Renal cortical epithelial cell (primary cell): ENCODE measurements around the gene SFTPA2. TPM values are rescaled to one million over a fixed set of nuclear protein-coding genes. Genes with fewer than 3 reads are reported as not detected.
"Not testable (repeated sequence)": the region's sequence is repeated elsewhere in the genome, so short reads cannot be mapped to it uniquely, and the experiment has no call there.

Source experiments
- DNase-seq: peaks from one replicate; pipeline ENCODE4 v3.0.0-alpha.2; 2011; ENCODE audit warnings: low read depth
- total RNA-seq: library from RNA; depleted of rRNA; stranded (reverse); fragments of >200 nt; gene quantifications from 2 replicates; pipeline ENCODE4 v1.2.3, GENCODE V29; 2014

Gene SFTPA2
- not detected in 2 replicates for total RNA-seq

DNA sequence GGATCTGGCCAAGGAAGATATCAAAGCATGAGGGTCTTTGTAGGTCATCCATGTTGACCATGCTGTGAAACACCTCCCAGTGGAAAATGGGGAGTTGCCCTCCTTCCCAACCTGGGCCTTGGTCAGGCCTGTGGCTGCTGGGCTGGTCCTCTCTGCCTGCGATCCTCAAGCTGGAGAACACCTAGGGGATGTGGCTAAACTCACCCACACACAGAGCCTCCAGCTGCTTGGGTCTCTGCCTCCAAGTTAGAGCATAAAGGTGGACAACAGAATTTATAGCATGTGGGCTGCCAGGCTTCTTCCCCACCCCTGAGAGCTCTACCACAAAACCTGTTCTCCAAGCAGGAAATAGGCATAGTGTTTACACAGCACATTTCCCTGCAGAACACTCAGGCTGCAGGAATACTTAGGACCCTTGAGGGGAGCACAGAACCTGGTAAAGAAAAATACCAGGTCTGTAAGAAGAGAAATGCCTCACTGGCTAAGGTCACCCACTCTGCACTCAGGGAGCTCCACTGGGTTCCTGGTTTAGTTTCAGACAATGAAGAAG lies at the start of gene SFTPA2:
TSS of gene SFTPA2 (minus strand) at position 248 of the 550 bp plus-strand sequence. CDS start 924 bp downstream, outside the sequence.
- DNase-seq: no peak

DNA sequence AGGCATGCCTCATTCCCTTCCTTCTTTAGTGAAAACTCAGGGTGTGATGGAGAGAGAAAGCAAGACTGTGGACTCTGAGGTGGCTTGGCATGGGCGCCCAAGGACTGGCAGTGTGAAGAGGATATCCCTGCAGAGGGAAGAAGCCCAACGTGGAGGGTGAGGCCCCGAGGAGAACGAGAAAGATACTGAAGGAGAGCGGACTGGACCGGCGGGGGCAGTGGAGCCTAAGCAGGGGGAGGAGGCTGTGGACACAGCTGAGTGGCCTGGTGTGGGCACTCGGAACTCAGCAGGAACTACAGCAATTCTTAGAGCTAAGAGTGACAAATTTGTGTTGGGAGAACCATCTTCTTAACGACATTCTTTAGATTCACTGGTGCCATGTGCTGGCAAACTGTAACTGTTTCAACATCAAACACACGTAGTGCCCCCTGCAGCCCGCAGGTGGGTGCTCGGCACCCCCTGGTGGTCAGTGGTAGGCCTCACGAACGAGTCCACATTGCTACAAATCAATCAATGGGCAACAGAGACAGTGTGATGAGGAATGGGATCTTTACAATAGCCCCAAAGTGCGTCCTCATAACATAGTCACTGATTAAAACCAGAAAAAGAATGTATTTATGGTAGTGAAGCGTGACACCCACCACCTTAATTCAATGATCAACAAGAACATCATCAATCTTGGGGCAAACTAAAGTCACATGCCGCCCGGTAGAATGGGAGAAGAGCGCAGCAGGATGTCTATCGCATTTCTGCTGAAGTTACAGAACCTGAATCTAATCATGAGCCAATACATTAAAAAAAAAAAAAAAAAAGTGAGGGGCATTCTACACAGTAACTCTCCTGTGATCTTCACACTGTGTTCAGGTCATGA lies 48.5 kb upstream of the SFTPA2 start:
- DNase-seq: no peak

DNA sequence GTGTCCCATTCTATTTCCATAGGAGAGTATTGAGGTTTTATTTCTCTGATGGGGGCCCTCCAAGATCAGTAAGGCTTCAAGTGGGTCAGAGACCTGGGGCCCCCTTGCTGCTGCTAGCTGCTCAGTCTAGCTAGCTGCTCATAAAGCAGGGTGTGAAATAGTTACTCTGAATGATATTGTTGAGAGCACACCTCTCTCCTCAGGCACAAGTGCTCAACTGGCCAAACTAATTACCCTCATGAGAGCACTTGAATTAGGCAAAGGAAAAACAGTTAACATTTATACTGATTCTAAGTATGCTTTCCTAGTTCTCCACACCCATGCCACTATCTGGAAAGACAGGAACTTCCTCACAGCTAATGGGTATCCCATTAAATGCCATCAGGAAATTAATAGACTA lies 45.1 kb upstream of the SFTPA2 start:
- no peak for DNase-seq

DNA sequence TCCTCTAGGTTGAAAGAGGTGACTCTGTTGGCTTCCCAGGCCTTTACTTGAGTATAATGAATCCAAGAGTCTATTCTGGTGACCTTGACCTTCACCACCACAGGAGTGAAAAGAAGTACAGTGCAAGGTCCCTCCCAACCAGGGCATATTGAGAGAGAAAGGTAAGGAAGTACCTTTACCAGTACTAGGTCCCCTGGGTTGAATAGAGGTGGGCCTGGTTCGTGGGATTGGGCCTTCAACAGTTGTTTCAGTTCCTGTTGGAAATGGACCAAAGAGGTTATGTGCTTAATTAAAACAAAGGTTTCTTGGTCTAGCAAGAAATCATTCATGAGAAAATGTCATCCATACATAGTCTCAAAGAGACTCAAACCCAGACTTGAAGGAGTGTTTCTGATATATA lies 44.1 kb upstream of the SFTPA2 start:
- DNase-seq: no peak

DNA sequence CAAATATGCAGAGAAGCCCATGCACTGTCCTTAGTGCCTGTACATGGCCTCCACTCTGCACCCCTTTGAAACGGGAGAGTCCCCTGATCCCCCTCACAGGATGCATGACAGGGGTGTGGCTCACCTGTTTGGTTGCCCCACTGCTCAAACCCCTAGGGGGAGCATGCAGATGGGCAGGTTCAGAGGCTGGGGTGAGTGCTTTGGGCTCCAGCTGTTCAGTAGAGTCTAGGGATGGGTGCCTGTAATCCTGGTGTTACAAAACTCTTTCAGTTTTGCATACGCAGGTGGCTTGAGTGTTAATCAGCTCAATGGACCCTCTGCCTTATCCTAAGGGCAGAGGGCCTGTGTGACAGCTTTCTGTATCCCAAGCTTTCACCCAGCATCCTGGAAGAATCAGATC lies 42.7 kb upstream of the SFTPA2 start:
- DNase-seq: no peak

DNA sequence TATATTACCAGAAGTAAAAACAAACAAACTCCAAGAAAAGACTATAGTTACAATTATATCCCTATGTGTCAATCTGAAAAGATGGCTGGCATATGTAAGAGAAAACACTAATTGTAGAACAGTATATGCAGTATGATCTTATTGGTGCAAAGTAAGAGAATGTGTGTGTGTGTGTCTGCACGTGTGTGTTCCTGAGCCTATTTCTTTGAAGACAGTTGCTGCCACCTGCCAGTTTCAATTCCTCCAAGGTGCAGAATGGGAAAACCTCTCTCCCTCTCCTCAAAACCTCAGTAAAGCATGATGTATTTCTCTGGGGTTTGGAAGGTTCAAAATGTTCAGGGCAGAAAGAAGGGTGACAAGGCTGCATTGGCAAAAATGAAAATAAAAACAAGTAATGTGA lies 41.7 kb upstream of the SFTPA2 start:
- no peak for DNase-seq

DNA sequence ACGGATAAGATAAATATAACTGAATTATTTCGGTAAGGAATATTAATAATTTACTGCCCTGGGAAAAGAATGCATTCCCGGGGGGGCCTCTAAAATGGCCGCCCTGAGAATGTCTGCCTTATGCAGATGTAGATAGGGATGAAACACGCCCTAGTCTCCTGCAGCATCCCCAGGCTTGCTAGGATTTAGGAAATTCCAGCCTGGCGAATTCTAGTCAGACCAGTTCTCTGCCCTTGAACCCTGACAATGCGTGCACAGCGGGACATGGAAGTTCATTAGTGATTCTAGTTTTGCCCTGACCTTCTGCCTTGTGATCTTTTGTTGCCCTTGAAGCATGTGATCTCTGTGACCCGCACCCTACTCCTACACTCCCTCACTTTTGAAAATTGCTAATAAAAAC lies 39.4 kb upstream of the SFTPA2 start:
- not testable (repeated sequence) for DNase-seq

DNA sequence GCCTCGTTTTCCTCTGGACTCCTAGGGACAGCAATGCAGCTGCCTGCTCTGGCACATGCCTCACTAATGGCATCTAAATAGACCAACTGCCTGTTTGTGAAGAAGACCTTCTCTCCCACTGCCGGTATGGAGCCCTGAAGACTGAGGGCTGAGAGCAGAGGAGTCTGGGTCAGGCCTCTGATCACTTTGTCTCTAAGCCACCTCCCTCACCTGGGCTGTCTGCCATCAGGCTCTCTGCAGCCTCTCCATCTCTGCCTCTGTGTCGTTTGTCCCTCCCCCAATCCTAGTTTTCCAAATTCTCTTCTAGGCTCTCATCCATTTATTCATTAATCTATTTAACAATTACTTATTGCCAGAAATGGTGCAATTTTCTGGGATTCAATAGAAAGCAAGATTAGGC lies 35.3 kb upstream of the SFTPA2 start:
- DNase-seq: no peak

DNA sequence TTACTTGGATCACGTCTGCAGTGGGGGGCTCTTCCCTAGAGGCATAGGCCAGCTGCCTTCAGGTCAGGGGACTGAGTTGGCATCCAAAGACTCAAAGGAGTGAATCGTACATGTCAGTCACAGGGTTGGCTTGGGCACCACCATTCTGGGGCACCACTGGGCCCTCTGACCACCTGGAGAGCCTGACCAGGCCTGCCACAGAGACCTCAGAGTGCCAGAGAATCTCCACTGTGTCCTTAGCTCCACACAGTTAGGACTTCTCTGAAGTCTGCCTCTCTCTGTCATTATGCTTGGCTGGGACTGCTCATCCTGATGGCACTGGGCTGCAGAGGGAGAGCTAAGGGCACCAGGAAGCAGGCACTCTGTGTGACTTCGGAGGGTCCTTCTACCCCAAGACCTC lies 34.4 kb upstream of the SFTPA2 start:
- not testable (repeated sequence) for DNase-seq

DNA sequence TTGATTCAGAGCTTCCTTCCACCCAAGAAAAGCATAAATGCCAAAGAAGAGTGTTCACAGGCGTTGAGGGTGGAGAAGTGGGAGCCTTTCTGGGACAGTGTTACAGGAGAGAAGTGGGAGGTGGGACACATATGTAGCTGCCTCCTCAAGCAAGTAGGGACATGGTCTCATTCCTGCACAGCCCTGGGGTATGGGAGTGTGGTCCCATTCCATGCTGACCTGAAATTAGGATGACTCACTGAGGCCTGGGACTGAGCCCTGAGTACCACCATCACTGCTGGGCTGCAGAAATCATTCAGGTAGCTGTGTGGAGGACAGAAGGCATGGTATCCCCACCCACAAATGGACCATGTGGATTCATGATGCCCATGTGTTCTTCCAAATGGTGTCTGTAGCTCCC lies 33.2 kb upstream of the SFTPA2 start:
- DNase-seq: no peak

DNA sequence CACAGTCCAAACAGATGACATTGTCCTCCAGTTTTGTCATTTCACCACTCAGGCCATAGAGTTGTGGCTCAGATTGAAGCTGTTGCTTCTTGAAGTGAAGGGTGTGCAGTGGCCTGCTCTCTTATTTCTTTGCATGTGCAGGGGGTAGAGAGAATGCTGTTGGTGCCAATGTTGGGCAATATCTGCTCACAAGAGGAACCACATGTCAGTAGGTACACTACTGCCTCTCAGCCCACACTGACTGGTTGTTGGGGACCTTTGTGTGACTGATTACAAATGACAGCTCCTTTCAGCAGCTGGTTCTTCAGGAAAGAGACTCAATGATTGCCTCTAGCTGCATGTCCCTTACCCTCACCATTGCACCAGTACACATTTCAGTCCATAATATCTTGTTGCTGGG lies 28.6 kb upstream of the SFTPA2 start:
- no peak for DNase-seq

DNA sequence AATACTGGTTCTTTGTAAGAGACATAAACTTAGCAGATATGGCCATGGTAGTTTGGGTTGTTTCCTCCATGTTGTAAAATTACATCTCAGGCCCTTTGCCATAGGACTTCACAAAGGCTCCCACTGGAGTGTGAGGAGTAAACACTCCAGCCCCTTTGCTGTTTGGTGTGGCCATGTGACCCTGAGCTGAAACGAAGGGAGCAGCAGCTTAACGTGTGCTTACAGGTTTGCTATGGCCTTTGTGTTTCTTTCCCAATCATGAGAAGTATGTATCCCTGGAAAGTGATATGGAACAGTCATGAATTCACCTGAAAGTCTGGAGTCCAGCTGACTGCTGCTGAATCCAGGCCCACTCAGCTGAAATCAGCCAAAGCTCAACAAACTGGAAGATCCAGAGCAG lies 26.7 kb upstream of the SFTPA2 start:
- DNase-seq: no peak

DNA sequence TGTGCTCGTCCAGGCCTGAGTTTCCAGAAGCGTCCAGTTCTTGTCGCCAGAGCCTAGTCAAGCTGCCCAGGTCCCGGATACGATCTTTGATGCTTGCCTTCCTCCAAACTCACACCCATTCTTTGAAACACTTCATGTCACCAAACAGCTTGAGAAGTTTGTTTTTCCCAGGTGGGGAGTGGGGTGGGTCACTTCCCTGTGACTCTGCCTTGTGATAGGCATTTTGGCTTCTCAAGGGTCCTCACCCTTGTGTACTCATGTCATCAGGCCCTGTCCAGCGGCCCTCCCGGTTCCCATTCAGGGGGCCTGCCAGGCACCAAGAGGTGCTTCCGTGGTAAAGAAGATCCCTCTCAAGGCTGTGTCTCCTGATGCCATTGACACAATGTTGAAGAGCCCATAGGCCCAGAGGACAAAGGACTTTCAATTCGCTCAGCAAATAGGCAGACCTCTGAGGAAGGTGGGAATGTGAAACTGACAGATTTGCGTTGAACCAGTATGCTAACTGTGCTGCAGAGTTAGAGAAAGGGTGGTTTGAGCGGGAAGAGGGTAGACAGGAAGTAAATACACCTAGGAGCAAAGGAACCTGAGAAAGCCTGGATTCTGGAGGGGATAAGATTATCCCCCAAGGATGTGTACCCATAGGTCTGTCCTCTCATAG lies 25.8 kb upstream of the SFTPA2 start:
- DNase-seq: no peak

DNA sequence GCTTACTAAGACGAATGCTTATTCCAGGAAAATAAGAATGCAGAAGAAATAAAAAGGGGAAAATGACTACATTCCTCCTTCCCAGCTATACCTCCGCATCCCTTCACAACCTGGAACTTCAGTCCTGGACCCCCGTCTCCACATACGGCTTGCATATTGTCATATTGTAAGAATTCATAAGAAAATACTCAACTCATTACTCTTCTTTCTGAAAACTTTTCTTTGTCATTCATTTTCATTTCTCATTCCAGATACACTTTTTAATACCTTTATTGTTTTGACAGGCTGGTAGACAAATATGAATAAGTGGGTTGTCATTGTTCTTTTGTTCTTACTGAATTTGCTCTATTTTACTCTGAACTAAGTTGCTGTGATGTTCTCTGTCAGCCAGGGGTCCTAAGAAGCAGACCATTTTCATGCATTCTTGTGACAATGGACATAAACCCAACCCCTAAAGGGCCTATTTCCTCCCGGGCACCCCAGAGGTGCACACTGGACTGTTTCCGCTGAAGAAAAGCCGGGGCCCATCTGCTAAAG lies 23.3 kb upstream of the SFTPA2 start:
- DNase-seq: no peak

DNA sequence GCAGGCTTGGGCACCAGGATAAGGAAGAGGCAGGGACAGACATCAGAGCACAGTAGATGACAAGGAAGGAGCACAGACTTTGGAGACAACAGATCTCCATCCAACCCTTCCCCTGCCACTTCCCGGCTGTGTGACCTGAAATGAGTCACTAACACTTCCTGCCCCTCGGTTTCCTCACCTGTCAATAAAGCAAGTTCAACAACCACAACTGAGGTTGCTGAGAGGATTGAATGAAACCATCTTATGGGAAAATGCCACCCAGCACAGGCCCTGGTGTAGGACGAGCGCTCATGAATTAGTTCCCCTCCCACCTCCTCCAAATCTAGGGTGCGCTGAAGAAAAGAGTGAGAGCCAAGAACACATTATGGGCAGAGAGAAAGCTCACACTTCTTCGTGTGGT lies 22.7 kb upstream of the SFTPA2 start:
- not testable (repeated sequence) for DNase-seq

DNA sequence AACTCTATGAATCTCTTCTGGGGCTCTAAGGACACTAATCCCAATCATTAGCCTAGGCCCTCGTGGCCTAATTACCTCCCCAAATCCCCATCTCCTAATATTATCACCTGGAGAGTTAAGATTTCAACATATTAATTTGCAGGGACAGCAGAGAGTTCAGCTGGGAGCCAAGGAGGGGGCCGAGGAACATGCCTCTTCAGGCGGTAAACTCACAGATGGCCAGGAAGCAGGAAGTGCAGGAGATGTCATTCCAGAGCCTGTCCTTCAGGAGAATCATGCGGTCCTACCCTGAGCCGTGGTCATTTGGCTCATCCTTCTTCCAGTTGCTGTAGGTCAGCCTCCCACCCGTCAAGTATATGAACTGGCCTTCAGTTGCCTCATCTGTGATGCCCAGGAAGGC lies 21.9 kb upstream of the SFTPA2 start:
- DNase-seq: no peak

DNA sequence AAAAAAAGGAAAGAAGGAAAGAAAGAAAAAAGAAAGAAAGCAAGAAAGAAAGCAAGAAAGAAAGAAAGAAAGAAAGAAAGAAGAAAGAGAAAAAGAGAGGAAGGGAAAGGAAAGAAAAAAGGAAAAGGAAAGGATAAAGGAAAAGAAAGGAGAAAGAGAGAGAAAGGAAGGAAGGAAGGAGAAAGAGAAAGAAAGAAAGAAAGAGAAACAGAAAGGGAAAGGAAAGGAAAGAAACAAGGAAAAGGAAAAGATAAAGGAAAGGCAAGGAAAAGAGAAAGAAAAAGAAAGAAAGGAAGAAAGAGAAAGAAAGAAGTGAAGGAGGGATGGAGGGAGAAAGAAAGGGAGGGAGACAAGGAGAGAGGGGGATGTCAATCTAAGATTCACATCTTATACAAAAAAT lies 20.8 kb upstream of the SFTPA2 start:
- no peak for DNase-seq

DNA sequence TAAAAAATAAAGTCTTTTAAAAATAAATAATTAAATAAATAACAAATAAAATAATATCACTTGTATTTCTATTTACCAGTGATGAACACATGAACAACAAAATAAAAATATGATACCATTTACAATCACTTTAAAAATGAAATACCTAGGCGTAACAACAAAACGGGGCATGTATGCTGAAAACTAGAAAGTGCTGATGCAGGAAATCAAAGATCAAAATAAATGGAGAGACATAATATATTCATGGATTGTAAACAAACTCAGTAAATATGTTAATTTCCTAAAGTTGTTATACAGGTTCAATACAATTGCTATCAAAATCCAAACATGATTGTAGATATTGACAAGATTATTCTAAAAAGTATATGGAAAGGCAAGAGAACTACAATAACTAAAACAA lies 19.2 kb upstream of the SFTPA2 start:
- no peak for DNase-seq

DNA sequence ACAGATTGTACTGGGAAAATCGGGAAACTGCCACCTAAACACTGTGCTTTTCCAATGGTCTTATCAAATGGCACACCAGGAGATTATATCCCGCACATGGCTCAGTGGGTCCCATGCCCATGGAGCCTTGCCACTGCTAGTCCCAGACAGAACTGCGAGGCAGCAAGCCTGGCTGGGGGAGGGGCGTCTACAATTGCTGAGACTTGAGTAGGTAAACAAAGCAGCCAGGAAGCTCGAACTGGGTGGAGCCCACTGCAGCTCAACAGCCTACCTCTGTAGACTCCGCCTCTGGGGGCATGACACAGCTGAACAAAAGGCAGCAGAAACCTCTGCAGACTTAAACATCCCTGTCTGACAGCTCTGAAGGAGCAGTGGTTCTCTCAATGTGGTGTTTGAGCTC lies 10.4 kb upstream of the SFTPA2 start:
- not testable (repeated sequence) for DNase-seq

DNA sequence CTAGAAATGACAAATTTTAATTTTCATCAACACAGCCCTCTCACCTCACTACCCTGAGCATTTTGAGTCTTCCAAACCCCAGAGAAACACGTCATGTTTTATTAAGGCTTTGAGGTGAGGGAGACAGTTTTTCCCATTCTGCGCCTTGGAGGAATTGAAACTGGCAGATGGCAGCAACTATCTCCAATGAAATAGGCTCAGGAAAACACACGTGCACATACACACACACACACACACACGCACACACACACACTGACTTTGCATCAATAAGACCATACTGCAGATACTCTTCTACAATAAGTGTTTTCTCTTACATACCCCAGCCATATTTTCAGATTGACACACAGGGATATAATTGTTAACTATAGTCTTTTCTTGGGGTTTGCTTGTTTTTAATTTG lies 3.2 kb upstream of the SFTPA2 start:
- no peak for DNase-seq

DNA sequence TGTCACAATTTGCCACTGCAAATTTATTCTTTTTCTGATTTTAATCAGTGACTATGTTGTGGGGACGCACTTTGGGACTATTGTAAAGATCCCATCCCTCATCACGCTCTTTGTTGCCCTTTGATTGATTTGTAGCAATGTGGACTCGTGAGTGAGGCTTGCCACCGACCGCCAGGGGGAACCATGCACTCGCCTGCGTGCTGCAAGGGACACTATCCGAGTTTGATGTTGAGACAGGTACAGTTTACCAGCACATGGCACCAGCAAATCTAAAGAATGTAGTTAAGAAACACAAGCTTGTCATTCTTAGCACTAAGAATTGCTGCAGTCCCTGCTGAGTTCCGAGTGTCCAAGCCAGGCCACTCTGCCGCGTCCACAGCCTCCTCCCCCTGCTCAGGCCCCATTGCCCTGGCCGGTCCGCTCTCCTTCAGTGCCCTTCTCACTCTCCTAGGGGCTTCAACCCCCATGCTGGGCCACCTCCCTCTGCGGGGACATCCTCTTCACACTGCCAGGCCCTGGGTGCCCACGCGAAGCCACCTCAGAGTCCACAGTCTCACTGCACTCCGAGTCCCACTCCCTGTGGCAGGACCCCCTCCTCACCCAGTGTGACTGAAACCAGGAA lies 2.0 kb upstream of the SFTPA2 start:
- peak; percentile 33 for DNase-seq

DNA sequence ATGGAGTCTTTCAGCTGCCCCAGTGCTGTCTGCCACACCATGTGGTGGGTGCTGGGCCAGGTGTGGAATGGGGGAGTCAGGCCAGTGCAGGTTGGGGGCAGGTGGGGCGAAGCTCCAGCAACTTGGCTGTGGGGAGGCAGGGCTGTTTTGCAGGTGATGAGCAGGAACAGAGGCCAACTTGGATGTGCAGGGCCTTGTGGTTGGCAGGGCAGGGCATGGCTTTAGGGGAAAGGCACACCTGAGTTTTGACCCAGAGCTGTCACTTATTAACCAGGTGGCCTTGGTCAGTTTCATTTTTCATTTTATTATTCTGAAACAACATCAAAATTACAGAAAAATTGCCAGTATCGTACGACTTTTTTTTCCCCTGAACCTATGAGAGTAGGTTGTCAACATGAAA lies 1.1 kb upstream of the SFTPA2 start:
- no peak for DNase-seq
